MM.1S (cell line): ENCODE results near the gene ANAPC4.

Source experiments
- DNase-seq: peaks from one replicate; pipeline ENCODE4 v3.0.0-alpha.2; 2015
- H2AFZ ChIP-seq: fragments of 300-600 bp; sonication (generic); 2 replicates; pipeline ENCODE4 v1.6.0; 2016; ENCODE audit warnings: antibody characterized with exemption, low read length
- H3F3A ChIP-seq: fragments of 300-600 bp; sonication (generic); 2 replicates; pipeline ENCODE4 v1.6.1; 2016; ENCODE audit warnings: mild to moderate bottlenecking, antibody characterized with exemption, low read length, moderate library complexity, mixed read lengths; ENCODE audit not compliant: insufficient read depth
- H3K27ac ChIP-seq: fragments of 300-600 bp; sonication (generic); 2 replicates; pipeline ENCODE4 v1.5.1; 2016; ENCODE audit warnings: mild to moderate bottlenecking, low read length
- H3K27me3 ChIP-seq: fragments of 300-600 bp; sonication (generic); replicated peaks from 2 replicates; pipeline ENCODE4 v1.6.0; 2016; ENCODE audit warnings: low read length; ENCODE audit not compliant: insufficient read depth
- H3K36me3 ChIP-seq: fragments of 300-600 bp; sonication (generic); replicated peaks from 2 replicates; pipeline ENCODE4 v1.6.1; 2016; ENCODE audit warnings: mild to moderate bottlenecking, low read length, mixed read lengths; ENCODE audit not compliant: insufficient read depth
- H3K4me1 ChIP-seq: fragments of 300-600 bp; sonication (generic); 2 replicates; pipeline ENCODE4 v1.6.1; 2016; ENCODE audit warnings: low read length, mixed read lengths
- H3K4me2 ChIP-seq: fragments of 300-600 bp; sonication (generic); 2 replicates; pipeline ENCODE4 v1.6.0; 2016; ENCODE audit warnings: low read depth, low read length
- H3K4me3 ChIP-seq: fragments of 300-600 bp; sonication (generic); 2 replicates; pipeline ENCODE4 v1.5.1; 2016; ENCODE audit warnings: low read length, mixed read lengths
- H3K79me2 ChIP-seq: fragments of 300-600 bp; sonication (generic); 2 replicates; pipeline ENCODE4 v1.6.1; 2016; ENCODE audit warnings: mixed run types, low read length, mixed read lengths
- H3K9ac ChIP-seq: fragments of 300-600 bp; sonication (generic); 2 replicates; pipeline ENCODE4 v1.6.1; 2016; ENCODE audit warnings: low read length, mixed read lengths
- H3K9me2 ChIP-seq: fragments of 300-600 bp; sonication (generic); replicated peaks from 2 replicates; pipeline ENCODE4 v1.6.1; 2016; ENCODE audit warnings: mild to moderate bottlenecking, low read length, mixed read lengths; ENCODE audit not compliant: insufficient read depth
- H3K9me3 ChIP-seq: fragments of 300-600 bp; sonication (generic); replicated peaks from 2 replicates; pipeline ENCODE4 v1.6.1; 2016; ENCODE audit warnings: mild to moderate bottlenecking, low read length, mixed read lengths; ENCODE audit not compliant: insufficient read depth
- H4K20me1 ChIP-seq: fragments of 300-600 bp; sonication (generic); 2 replicates; pipeline ENCODE4 v1.6.1; 2016; ENCODE audit warnings: mild to moderate bottlenecking, low read length, moderate library complexity, mixed read lengths; ENCODE audit not compliant: insufficient read depth
- EZH2 ChIP-seq: fragments of 300-600 bp; sonication (generic); optimal IDR thresholded peaks from 2 replicates; pipeline ENCODE3; 2017; ENCODE audit warnings: low read depth, mild to moderate bottlenecking, antibody characterized with exemption, low read length, mixed read lengths
- EZH2phosphoT487 ChIP-seq: fragments of 300-600 bp; sonication (generic); IDR thresholded peaks from 2 replicates; pipeline ENCODE4 v1.6.1; 2018; ENCODE audit warnings: antibody characterized with exemption, low read length
- TF ChIP-seq, protein P1 (sequence below): fragments of 300-600 bp; sonication (generic); IDR thresholded peaks from 2 replicates; pipeline ENCODE4 v1.5.1; 2016; ENCODE audit warnings: antibody characterized with exemption, low read length, mixed read lengths

Gene ANAPC4

DNA sequence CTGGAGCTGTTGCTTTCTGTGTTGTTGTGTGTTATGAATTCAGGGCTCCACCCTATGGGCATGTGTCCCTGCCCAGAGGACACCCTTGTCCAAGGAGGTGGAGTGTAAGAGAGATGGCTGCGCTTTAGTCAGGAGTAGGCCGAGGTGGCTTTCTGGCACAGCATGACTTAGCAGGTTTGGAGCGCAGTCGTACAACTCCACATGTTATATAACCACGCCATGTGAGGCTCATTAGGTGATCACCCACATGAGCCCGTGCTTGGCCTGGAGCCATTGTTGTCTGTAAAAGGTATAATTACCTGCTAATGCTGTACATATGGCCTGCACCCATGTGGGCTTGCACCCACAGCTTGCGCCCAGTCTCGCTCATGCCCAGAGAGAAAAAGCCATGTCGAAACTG lies 15.8 kb upstream of the ANAPC4 start:
- TF ChIP-seq, protein P1, sequence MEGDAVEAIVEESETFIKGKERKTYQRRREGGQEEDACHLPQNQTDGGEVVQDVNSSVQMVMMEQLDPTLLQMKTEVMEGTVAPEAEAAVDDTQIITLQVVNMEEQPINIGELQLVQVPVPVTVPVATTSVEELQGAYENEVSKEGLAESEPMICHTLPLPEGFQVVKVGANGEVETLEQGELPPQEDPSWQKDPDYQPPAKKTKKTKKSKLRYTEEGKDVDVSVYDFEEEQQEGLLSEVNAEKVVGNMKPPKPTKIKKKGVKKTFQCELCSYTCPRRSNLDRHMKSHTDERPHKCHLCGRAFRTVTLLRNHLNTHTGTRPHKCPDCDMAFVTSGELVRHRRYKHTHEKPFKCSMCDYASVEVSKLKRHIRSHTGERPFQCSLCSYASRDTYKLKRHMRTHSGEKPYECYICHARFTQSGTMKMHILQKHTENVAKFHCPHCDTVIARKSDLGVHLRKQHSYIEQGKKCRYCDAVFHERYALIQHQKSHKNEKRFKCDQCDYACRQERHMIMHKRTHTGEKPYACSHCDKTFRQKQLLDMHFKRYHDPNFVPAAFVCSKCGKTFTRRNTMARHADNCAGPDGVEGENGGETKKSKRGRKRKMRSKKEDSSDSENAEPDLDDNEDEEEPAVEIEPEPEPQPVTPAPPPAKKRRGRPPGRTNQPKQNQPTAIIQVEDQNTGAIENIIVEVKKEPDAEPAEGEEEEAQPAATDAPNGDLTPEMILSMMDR, result no peak
- TF ChIP-seq EZH2, result no peak
- TF ChIP-seq EZH2phosphoT487, result no peak
- H3K9me3 ChIP-seq, result no peaks in the 10 kb centered on the region
- no peak overlapping the region for H3K9ac ChIP-seq
- H4K20me1 ChIP-seq, result no peaks in the 10 kb centered on the region
- H3K27me3 ChIP-seq, result no peaks in the 10 kb centered on the region
- H3K79me2 ChIP-seq, result no peaks in the 10 kb centered on the region
- no peaks in the 10 kb centered on the region for H3K36me3 ChIP-seq
- H3K9me2 ChIP-seq, result no peaks in the 10 kb centered on the region
- H3F3A ChIP-seq, result no peaks in the 10 kb centered on the region
- no peak for DNase-seq
- H3K4me3 ChIP-seq, result no peak overlapping the region
- H2AFZ ChIP-seq, result no peak overlapping the region
- H3K4me1 ChIP-seq, result no peaks in the 10 kb centered on the region
- H3K4me2 ChIP-seq, result no peak overlapping the region
- H3K27ac ChIP-seq, result no peak overlapping the region

DNA sequence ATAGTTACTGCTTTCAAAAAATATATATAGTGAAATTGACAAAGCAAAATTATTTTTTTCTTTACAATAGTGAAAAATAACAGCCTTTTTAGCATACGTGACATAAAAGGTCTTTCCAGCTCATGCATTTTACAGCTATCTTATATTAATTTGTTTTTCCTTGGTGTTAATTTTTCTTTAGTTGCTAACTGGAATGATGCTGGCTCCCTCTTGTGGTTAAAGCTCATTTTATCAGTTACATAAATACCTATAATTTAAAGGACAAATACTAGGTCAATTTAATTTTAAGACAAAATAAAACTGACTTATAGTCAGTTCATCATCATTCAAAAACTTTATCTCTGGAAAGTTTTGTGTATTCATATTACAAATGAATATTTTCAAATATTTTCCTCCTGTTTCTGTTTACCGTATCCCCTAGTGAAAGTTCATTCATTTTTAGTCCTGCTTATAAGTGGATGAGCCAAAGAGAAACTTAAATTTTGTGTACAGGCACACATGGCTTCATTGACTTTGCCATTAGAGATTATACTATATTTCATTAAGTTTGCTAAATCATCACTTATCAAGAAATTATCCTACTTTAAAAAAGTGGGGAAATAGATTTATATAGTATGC lies 9.9 kb upstream of the ANAPC4 start:
- Histone ChIP-seq H3K9ac (no peak overlapping the region), H4K20me1 (no peaks in the 10 kb centered on the region), H3K9me2 (no peaks in the 10 kb centered on the region), H3K4me3 (no peak overlapping the region), H2AFZ (no peak overlapping the region), H3K4me1 (no peaks in the 10 kb centered on the region), H3K36me3 (no peaks in the 10 kb centered on the region; the same call in 1 of the 2 replicates), H3K79me2 (no peaks in the 10 kb centered on the region), H3K27me3 (no peaks in the 10 kb centered on the region), H3K27ac (no peak overlapping the region), H3K4me2 (no peak overlapping the region), H3F3A (no peaks in the 10 kb centered on the region), H3K9me3 (no peaks in the 10 kb centered on the region)
- no peak for TF ChIP-seq EZH2phosphoT487
- TF ChIP-seq, protein P1, result peak; percentile 56
- DNase-seq, result peak; percentile 52

DNA sequence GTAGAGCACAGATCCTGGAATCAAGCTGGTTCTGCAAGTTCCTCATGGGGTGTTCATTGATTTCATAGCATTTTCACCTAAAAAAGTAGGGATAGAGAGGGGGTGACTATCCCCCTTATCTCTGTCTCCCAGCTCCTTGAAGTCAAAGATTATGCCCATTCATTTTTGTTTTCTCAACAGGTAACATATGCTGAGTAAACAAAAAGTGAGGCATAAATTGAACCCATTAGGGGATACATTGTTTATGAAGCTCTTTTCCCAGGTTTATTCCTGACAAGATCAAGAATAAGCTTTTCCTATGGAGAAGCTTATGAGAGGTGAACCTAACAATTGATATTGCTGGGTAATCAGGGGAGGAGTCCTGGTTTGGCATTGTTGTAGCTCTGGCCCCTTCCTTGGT lies 9.2 kb upstream of the ANAPC4 start:
- H3K9me2 ChIP-seq, result no peaks in the 10 kb centered on the region
- no peaks in the 10 kb centered on the region for H3K4me1 ChIP-seq
- no peaks in the 10 kb centered on the region for H3K9me3 ChIP-seq
- no peaks in the 10 kb centered on the region for H3K27me3 ChIP-seq
- H3K79me2 ChIP-seq, result no peaks in the 10 kb centered on the region
- TF ChIP-seq, protein P1, result no peak
- TF ChIP-seq EZH2 (no peak), EZH2phosphoT487 (no peak)
- no peak overlapping the region for H3K4me3 ChIP-seq
- no peaks in the 10 kb centered on the region for H4K20me1 ChIP-seq
- no peaks in the 10 kb centered on the region; the same call in 1 of the 2 replicates for H3K36me3 ChIP-seq
- H3F3A ChIP-seq, result no peaks in the 10 kb centered on the region
- H2AFZ ChIP-seq, result no peak overlapping the region
- DNase-seq, result no peak
- no peak overlapping the region for H3K9ac ChIP-seq
- H3K4me2 ChIP-seq, result no peak overlapping the region
- no peak overlapping the region for H3K27ac ChIP-seq
